Activated CD4-positive, alpha-beta T cell treated with anti-CD3 and anti-CD28 coated beads for 24 hours (primary cell): ENCODE results near the gene RXYLT1.
"Not testable (repeated sequence)": the region's sequence is repeated elsewhere in the genome, so short reads cannot be mapped to it uniquely, and the experiment has no call there.

Source experiments
- DNase-seq, 2 donors: peaks; one replicate each; pipeline ENCODE4 v3.0.0-alpha.2; 2020; ENCODE audit warnings: low read depth in 2 of 2

Gene RXYLT1

DNA sequence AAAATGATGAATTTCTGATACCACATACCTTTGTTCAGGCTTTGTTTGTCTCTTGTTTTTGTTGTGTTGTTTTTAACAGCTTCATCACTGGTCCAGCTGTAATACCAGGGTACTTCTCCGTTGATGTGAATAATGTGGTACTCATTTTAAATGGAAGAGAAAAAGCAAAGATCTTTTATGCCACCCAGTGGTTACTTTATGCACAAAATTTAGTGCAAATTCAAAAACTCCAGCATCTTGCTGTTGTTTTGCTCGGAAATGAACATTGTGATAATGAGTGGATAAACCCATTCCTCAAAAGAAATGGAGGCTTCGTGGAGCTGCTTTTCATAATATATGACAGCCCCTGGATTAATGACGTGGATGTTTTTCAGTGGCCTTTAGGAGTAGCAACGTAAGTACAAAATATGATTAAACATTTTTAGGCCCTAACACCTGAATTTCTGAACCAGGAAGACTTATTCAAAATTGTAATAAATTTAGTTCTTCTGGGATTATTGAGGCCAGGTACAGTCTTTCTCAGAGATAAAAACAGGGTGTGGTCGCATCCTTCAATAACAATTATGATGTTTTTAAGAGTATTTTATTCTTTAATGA, 22.4 kb downstream of the RXYLT1 start:
- no peak for DNase-seq

- DNase-seq, result no peak
These were observed 25.0 kb downstream of the RXYLT1 start for GRCh38 chr12:63804746-63805145.

- no peak for DNase-seq
These were observed 26.3 kb downstream of the RXYLT1 start for GRCh38 chr12:63805704-63806672.

GRCh38 chr12:63808631-63809030, 28.9 kb downstream of the RXYLT1 start:
- no peak for DNase-seq

GRCh38 chr12:63809566-63809965, 29.9 kb downstream of the RXYLT1 start:
- DNase-seq, result no peak

- DNase-seq, result no peak
These were observed 31.6 kb downstream of the RXYLT1 start for GRCh38 chr12:63811334-63811733.

DNA sequence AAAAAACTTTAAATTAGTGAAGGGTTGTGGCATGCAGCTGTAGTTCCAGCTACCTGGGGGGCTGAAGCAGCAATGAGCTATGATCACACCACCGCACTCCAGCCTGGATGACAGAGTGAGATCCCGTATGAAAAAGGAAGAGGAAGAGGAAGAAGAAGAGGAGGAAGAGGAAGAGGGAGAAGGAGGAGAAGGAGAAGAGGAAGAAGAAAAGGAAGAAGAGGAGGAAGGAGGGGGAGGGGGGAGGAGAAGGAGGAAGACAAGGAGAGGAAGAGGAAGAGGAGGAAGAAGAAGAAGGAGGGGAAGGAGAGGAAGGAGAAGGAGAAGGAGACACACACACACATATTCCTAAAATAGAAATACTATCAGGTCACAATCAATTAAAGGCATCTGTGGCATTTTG, 32.0 kb downstream of the RXYLT1 start:
- DNase-seq, result no peak

DNA sequence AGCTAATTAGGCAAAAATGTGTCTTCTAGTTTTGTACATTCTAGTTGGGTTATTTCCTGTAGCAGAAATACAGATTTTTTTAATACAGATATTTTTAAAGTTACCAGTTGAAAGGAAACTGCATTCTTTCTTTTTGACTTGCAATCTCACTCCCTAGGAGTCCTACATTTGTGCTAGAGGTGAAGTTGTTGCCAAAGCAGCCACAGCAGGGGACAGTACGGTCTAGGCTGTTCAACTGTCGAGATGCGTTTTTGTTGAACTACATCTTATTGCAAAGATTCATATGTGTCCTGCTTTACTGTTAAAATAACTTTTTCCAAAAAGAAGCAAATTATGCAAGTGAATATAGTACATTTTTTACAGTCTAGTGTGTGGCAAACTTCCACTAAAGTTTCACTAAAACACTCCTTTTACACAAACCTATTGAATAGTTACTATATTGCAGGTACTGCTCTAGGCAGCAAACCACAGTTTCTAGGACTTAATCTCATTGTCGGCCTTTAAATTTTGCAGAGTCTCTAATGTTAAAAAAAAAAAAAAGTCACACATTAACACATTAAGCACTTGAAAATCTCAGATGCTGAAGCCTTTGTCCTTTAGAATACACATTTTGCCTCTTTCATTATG, 34.5 kb downstream of the RXYLT1 start:
- no peak for DNase-seq

- DNase-seq, result no peak
These were observed 35.8 kb downstream of the RXYLT1 start for GRCh38 chr12:63815482-63815852.

DNA sequence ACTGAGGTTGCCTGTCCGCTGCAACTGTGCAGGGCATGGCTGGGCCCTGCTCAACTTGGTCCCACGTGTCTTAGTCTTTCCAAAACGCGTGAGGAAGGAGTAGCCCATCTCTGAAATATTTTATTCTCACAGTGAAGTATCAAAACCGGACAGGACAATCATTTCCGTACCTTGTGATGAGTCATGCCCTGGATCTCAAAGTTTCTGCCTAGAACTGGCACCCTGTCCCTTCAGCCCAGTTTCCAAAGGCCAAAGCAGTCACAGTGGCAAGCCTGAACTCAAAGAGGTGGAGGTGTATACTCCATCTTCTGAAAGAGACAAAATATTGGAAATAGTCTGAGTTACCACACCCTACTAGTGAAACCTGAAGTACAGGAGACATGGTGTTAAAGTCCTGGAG, 36.3 kb downstream of the RXYLT1 start:
- DNase-seq, result no peak

DNA sequence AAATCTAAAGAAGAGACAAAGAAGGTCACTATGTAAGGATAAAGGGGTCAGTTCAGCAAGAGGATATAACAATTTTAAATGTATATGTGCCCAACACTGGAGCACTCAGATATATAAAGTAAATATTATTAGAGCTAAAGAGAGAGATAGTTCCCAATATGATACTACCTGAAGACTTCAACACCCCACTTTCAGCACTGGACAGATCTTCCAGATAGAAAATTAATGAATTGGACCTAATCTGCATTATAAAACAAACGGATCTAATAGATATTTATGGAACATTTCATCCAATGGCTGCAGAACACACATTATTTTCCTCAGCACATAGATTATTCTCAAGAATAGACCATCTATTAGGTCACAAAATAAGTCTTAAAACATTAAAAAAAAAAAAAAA, 40.7 kb downstream of the RXYLT1 start:
- DNase-seq, result no peak

GRCh38 chr12:63821781-63822251, 42.1 kb downstream of the RXYLT1 start:
- DNase-seq, result no peak

GRCh38 chr12:63822352-63822751, 42.6 kb downstream of the RXYLT1 start:
- no peak for DNase-seq

GRCh38 chr12:63823040-63823439, 43.3 kb downstream of the RXYLT1 start:
- no peak for DNase-seq

DNA sequence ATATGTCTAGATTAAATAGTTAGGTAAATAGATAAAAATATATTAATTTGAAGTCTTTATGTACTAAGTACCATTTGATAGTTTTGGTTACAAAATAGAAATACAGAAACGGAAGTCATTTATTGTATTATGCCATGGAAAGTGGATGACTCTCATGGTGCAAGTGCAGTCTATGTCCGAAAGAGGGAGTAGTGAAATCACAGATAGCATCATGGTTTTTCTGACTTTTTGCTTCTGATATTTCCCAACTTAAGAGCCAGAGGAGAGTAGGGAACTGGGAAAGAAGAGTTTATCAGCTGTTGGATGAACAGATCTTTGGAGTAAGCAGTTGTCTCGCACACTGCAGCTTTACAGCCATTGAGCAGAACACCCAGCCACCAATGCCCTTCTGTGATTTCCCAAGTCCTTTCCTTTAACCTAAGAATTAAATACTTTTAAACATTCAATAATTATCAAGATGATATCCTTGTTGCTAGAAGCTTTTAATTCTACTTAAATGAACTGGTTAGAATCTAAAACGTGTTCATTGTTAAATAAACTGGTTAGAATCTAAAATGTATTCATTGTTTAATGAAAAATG, 46.4 kb downstream of the RXYLT1 start:
- DNase-seq, result no peak

- DNase-seq, result no peak
These were observed 49.2 kb downstream of the RXYLT1 start for GRCh38 chr12:63828867-63829266.

GRCh38 chr12:63836046-63836445, 56.3 kb downstream of the RXYLT1 start:
- no peak for DNase-seq

GRCh38 chr12:63836936-63837335, 57.2 kb downstream of the RXYLT1 start:
- no peak for DNase-seq

DNA sequence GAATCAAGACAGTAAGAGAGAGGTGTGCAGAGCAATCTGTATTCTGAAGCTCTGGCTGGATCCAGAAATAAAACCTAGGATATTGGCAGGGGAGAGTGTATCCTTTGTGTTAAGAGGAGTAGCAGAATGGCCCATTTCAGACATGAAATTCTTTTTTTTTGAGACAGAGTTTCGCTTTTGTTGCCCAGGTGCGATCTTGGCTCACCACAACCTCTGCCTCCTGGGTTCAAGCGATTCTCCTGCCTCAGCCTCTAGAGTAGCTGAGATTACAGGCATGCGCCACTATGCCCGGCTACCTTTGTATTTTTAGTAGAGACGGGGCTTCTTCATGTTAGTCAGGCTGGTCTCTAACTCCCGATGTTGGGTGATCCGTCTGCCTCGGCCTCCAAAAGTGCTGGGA, 58.7 kb downstream of the RXYLT1 start:
- DNase-seq, result no peak

DNA sequence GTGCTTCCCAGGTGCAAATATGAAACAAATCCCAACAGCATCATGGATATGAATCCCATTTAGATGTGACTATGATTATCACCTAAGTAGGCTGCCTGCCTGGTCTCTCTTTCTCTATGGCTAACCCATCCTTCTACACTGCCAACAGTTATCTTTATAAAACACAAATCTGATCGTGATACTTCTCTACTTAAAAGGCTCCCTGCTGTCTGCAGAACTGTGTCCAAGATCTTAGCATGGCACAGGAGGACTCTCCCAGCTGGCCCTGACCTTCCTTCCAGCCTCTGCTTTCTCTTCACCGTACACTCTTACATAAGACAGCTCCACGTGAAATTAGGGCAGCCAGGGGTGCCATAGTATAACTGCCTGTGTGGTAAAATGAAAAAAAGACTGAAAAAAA, 61.3 kb downstream of the RXYLT1 start:
- no peak for DNase-seq

DNA sequence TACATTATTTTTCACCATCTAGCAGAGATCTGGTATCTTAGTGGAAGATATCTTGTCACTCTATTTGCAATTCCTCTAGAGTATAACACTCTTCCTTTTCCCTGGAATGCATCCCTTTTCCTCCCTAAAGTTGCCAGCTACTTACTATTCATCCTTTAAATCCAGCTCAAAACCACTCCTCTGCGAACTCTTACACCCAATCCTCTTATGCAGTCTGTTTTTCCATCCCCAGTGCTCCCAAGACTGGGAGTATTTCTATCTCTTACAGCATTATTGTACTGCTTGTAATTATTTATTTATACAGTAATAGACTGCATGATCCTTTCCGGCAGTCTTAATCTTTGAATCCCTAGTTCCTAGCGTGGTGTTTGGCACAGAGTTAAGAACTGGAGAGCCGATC, 61.9 kb downstream of the RXYLT1 start:
- DNase-seq, result no peak

- not testable (repeated sequence) for DNase-seq
These were observed 63.0 kb downstream of the RXYLT1 start for GRCh38 chr12:63842750-63843149.
